Umbilical cord (tissue), 2 donors: ENCODE data around the gene UTP11. TPM values are rescaled to one million over a fixed set of nuclear protein-coding genes. Genes with fewer than 3 reads are reported as not detected.
A peak's percentile ranks its signal among the peaks of the same experiment; 100 is the strongest.

Source experiments
- DNase-seq: peaks from one replicate; pipeline ENCODE4 v3.0.0-alpha.2; 2015; ENCODE audit warnings: low spot score
- total RNA-seq: library from RNA; depleted of rRNA; stranded (reverse); fragments of >200 nt; gene quantifications from one replicate; pipeline ENCODE4 v1.2.3, GENCODE V29; 2014; ENCODE audit warnings: low replicate concordance; ENCODE audit not compliant: insufficient read depth

The UTP11 gene
- total RNA-seq, 1 donor from 2014 or later, result 49.4 TPM

DNA sequence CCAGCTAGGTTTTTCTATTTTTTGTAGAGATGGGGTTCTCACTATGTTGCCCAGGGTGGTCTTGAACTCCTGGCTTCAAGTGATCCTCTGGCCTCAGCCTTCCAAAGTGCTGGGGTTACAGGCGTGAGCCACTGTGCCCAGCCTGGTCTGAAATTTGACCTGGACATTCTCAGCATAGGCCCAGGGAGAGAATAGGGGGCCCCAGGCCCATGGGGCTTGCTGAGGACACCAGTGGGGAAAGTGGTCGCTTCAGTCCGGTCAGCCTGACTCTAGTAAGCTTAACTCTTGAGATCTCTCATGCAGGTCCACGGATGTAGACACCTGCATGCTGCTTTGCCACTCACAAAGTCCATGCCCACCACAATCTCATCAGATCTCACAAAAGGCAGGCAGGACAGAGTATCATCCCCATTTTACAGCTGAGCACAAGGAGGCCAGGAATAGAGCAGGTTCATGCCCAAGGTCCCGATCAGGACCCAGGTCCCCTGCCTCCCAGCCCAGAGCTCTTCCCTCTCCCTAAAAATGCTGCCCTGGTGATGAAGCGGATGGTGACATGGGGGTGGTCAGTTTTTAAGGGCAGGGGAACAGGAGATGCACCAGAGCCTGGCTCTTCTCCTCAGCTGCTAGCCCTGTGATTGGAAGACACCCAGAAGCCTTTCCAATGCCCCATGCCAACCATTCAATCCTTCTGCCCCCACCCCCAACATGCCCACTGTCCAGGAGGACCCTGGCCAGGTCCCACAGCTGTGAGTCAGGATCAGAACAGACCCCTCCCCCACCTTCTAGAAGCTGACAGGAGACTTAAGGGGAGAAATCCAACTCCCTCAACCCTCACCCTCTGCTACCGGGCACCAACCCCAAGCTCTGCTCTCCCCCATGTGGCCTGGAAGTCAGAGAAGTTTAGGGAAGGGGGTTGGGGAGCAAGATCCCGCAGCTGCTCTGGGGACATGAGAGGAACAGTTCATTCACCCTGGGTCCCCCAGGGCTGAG is 9.0 kb upstream of the UTP11 start:
- peak; percentile 29 for DNase-seq

GRCh38 chr1:38004284-38005108 is 8.0 kb upstream of the UTP11 start:
- DNase-seq, result peak; percentile 46

DNA sequence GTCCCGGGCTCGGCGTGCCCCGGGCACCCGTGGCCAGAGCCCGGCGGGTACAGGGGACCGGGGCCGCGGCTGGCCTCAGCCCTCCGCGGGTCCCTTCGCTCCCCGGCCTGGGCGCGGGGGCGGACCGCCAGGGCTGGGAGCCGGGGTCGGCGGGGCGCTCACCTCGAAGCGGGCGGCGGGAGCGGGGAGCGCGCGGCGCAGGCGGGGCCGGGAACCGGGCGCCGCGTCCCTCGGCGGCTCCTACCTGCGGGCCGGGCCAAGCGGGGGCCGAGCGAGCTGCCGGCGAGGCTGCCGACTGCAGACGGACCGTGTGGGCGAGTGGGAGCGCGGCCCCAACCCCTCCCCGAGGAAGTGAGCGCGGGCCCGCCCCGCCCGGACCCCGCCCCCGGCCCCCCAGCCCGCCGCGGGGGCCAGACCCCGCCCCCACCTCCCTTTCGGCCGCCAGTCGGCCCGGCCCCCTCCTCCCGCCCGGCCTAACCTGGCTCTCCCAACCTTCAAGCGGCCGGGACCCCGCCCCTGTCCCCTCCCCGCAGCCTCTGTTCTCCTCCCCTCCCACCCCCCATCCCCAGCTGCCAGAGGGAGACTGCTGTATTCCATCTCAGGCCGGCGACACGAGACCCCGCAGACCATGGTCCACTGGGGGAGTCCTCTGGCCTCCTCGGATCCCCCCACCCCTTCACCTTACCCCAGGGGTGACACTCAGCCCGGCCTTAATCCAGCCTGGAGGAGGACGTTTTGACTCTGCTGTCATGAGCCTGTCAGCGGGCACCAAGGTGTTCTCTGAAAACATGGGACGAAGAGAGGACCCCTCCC is 7.1 kb upstream of the UTP11 start, which contains the start of gene FHL3:
Gene FHL3 (minus strand): TSS at position 320 of the 813 bp plus-strand sequence. CDS start 6,102 bp downstream, outside the sequence.
- peak; percentile 80 for DNase-seq

GRCh38 chr1:38006008-38006828 is 6.3 kb upstream of the UTP11 start:
- no peak for DNase-seq

- DNase-seq, result no peak
Measured at GRCh38 chr1:38009088-38009840, 3.3 kb upstream of the UTP11 start.

- no peak for DNase-seq
Measured at GRCh38 chr1:38009841-38010180, 2.7 kb upstream of the UTP11 start.

DNA sequence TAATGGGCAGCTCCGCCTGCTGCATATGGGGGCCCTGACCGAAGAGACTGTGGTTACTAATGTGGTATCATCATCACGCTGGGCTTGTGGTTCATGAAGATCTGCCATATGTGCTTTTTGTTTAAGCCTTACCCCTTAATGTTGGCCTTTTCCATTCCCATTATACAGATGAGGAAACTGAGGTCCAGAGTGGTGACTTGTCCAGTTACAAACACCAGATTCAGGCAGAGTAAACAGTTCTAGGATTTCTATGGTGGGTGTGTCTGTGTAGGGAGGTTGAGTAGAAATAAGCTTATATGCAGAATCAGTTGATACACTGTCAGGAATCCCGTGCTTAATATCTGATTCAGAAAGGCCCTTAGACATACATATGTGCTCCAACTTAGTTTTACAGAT is 691 bp downstream of the UTP11 start:
- DNase-seq, result no peak

DNA sequence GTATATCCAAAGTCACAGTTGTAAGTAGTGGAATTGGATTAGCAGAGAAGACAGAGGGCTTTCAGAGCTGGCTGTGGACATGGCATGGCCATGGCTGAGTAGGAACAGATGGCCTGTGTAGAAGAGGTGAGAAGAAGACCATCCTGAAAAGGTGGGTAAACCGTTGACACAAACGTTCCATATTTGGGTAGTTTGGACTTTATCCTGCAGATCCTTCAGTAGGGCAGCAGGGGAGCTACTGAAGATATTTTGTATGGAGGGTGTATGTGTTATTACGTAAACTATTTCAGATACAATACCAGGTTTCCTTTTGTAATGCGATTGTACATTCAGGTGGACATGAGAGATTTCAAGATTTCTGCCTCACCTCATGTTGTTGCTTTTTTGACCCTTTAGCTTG is 1.6 kb downstream of the UTP11 start:
- no peak for DNase-seq

DNA sequence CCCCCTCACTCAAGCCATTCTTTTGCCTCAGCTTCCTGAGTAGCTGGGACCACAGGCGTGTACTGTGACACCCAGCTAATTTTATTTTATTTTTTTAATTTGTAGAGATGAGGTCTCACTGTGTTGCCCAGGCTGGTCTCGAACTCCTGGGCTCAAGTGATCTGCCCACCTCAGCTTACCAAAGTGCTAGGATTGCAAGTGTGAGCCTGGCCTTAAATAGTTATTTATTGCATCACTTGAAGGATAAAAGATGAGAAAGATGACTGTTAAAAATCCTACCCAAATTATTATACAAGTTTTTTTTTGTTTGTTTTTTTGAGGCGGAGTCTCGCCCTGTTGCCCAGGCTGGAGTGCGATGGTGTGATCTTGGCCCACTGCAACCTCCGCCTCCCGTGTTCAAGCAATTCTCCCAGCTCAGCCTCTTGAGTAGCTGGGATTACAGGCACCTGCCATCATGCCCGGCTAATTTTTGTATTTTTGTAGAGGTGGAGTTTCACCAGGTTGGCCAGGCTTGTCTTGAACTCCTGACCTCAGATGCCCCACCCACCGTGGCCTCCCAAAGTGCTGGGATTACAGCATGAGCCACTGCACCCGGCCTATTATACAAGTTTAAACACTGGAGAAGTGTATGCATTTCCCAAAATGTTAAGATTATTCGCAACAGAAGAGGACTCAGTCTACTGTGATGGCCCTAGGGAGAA is 2.3 kb downstream of the UTP11 start:
- no peak for DNase-seq

DNA sequence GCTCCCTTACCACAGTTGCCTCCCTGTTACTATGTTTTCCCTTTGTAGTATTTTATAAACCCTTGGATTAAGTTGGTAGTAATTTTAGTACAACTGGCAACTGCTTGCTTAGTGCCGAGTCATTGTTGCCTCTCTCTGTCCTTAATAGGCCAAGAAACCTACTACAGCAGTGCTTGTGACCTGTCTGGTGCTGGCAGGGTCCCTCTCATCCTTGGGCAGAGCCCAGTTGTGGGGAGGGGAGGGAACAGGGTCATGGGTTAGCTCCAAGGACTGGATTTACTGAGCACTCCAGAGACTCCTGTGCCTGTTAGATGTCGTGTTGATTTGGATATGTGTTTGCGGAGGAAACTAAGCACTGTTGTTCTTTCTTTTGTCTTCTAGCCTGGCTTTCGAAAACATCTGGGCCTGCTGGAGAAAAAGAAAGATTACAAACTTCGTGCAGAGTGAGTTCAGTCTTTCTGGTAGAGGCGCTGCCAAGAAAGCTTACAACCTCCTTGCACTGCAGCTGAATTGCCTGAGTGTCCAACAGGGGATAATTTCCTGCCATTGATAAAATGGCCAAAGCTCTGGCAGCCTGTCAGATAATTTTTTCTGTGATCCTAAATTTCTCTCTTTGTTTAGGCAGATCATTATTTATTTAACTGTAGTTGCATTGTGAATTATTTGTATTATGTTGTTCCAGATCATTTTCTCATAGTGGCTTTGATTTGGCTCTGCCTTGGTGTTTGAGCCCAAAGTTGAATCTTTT is 3.6 kb downstream of the UTP11 start:
- peak; percentile 60 for DNase-seq

GRCh38 chr1:38018864-38019343 is 6.4 kb downstream of the UTP11 start:
- DNase-seq, result peak; percentile 41

DNA sequence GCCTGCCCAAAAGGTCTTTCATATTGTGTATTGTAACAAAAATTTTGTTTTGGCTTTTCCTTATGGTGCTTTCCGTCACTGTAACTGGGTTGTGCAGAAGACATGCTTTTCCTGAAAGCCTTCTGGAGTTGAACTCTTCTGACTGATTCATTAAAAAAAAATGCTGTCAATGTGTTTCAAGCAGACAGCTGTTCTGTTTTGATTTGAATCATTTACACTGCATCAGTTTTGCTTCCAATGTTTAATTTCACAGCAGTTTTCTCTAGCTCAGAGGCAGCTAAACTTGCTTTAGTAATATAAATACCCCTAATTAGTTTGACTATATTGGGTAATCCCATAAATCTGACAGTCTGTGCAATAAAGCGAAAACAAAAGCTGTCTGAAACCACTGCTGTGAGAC is 7.9 kb downstream of the UTP11 start:
- no peak for DNase-seq

GRCh38 chr1:38021969-38022368 is 9.4 kb downstream of the UTP11 start:
- DNase-seq, result no peak

DNA sequence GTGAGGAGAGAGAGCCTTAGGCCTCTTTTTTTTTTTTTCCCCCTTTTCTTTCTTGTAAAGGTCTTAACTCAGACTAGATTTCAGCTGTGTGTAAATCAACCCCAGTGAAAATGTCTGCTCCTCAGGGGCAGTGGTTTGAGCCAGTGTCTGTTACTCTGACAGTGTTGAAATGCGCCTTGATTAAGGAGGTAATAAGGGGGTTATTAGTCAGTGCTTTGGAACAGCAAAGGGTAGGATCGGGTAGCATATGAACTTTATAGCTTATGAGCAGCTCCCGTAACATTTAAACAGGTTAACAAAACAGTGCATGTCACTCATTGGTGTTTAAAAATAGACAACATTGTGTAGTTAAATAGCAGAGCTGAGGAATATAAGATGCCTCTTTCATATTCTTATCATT is 10.3 kb downstream of the UTP11 start:
- DNase-seq, result no peak

DNA sequence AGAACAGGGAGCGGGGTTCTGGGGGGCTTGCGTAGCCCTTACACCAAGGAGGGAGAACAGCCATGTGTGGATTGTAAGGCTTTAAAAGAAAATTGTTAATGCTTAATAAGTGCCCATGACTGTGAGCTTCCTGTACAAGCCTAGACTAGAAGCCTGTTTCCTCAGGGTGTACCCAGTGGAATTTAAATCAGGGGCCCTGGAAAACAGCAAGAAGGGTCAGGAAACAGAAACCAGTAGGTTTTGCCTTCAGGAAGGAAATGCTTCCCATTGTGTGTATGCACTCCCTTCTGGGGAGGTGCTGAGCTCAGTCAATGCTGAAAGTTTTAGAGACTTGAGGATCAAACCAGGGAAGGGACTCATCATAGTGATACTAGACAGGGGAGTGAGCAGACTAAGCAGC is 12.7 kb downstream of the UTP11 start:
- DNase-seq, result no peak

DNA sequence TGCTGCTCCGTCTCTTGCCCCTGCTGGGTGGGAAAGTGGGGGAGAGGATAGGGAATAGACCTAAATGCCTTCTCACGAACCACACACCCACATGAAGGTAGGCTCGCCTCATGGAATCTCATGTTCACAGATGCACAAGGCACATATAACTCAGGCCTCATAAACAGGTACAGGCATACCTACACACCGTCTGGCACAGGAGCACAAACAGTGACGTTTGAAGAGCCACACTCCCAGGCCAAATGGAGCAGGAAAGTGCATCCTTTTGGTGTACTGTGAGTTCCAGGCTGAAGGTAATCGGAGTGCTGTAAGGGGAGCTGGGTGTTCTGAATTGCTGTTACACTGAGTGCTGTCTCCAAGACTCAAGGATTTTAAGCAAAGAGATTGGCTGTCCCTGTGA is 13.1 kb downstream of the UTP11 start:
- DNase-seq, result no peak

DNA sequence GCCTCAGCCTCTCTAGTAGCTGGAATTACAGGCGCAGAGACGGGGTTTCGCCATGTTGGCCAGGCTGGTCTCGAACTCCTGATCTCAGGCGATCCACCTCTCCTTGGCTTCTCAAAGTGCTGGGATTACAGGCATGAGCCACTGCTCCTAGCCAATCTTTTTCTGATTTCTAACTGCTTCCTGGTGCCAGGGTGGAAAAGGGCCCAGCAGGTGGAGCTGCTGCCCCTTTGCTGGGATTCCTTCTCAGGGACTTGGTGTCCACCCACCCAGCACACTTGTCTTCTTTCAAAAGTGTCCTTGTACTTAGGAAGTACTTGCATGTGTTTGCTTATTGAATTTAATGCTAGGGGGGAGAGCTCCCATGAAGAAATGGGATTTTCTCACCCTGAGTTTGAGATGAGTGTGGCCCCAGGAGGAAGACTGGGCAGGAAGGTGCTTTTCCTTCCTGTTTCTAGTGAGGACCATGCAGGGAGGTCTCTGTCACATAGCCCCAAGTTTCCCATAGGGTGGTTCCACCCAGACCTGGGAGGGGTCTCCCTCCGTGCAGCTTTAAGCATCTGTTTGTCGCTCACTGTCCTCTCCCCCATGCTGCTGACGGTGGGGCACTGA is 14.2 kb downstream of the UTP11 start:
- DNase-seq, result peak; percentile 72
